ENCODE results near the gene ASB5. TPM values are rescaled to one million over a fixed set of nuclear protein-coding genes. Genes with fewer than 3 reads are reported as not detected.

ASB5 gene
- total and polyA plus RNA-seq, 10 of the 15 experiments (the other 5 are each of a cell fraction or from before 2014, with no cell fraction given), result not detected

DNA sequence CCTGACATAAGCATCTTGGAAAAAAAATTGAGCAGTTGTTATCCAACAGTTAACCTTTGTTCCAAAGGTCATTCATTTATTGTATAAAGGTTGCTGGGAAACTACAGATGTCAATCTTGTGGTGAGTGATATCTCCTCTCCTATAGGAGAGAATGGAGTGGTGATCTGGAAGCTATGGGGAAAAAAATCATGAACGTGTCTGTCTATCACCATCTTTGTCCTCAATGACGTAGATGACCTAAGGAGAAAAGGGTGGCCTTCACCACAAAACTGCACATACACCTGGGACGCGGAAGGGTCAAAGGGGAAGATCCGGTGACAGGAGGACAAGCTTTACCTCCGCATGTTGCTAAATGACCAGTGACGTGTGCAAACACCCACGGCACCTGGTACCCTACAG, 27.3 kb downstream of the ASB5 start:
- BruUV-seq (replicated peaks), result no TSS peak
- SMC1A ChIA-PET (ENCODE audit: uncharacterized antibody, unreplicated experiment), result interaction anchor here (1.0 kb wide), 1 partner anchor 11 kb away, joined by 3 read pairs; no protein-coding TSS in a partner anchor
- DNase-seq (ENCODE audit: low read depth, low spot score), result no peak

More for the DNA sequence above, 27.3 kb downstream of the ASB5 start:
- Histone ChIP-seq H3K27ac (ENCODE audit: control insufficient read depth, insufficient read depth) (no peak overlapping the region), H3K79me2 (ENCODE audit: control insufficient read depth, insufficient read depth, low read length) (no peaks in the 10 kb centered on the region), H3K9ac (ENCODE audit: control insufficient read depth, insufficient read depth, low read length) (no peak overlapping the region), H3K27me3 (replicated peaks in 1 of 2; ENCODE audit: control insufficient read depth in 2 of 2, insufficient read depth in 2 of 2, low read length in 1 of 2) (no peaks in the 10 kb centered on the region), H3K36me3 (ENCODE audit: control insufficient read depth in 2 of 2, insufficient read depth in 2 of 2, low read length in 1 of 2) (no peaks in the 10 kb centered on the region), H3K9me3 (replicated peaks; ENCODE audit: control insufficient read depth, insufficient read depth, low read length) (no peaks in the 10 kb centered on the region), H4K20me1 (ENCODE audit: control insufficient read depth, insufficient read depth) (no peaks in the 10 kb centered on the region), H3K4me1 (ENCODE audit: control insufficient read depth, insufficient read depth, low read length) (no peaks in the 10 kb centered on the region), H3K4me2 (ENCODE audit: control insufficient read depth, insufficient read depth) (no peak overlapping the region), H3K4me3 (no peak overlapping the region), H2AFZ (ENCODE audit: control insufficient read depth, low read depth, low read length) (no peak overlapping the region)
- 54% methylated on average over 8 of the region's 8 CpGs for WGBS (ENCODE audit: insufficient coverage, insufficient replicate concordance, low lambda C conversion rate, missing lambda C conversion rate)
- ATAC-seq (no peak), FAIRE-seq (no peak)
- RAD21 ChIA-PET (ENCODE audit: unreplicated experiment), result no interaction called here
- POLR2A ChIA-PET, result no interaction called here
- in situ Hi-C loops (cut with MboI), result no loop called here
- TF ChIP-seq, protein P1, sequence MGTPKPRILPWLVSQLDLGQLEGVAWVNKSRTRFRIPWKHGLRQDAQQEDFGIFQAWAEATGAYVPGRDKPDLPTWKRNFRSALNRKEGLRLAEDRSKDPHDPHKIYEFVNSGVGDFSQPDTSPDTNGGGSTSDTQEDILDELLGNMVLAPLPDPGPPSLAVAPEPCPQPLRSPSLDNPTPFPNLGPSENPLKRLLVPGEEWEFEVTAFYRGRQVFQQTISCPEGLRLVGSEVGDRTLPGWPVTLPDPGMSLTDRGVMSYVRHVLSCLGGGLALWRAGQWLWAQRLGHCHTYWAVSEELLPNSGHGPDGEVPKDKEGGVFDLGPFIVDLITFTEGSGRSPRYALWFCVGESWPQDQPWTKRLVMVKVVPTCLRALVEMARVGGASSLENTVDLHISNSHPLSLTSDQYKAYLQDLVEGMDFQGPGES (IDR thresholded peaks at IDR 0.05), result no peak
- no peak for TF ChIP-seq SREBF2 (IDR thresholded peaks at IDR 0.05; ENCODE audit: low read length)
- TF ChIP-seq SMC3 (IDR thresholded peaks at IDR 0.05; ENCODE audit: borderline replicate concordance, low read length), result no peak
- no peak for TF ChIP-seq RAD51 (IDR thresholded peaks at IDR 0.05)
- TF ChIP-seq JUNB (IDR thresholded peaks at IDR 0.05), result no peak
- no peak for TF ChIP-seq TCF3 (IDR thresholded peaks at IDR 0.05; ENCODE audit: borderline replicate concordance, insufficient read depth, low read depth, low read length)
- TF ChIP-seq, protein P2, sequence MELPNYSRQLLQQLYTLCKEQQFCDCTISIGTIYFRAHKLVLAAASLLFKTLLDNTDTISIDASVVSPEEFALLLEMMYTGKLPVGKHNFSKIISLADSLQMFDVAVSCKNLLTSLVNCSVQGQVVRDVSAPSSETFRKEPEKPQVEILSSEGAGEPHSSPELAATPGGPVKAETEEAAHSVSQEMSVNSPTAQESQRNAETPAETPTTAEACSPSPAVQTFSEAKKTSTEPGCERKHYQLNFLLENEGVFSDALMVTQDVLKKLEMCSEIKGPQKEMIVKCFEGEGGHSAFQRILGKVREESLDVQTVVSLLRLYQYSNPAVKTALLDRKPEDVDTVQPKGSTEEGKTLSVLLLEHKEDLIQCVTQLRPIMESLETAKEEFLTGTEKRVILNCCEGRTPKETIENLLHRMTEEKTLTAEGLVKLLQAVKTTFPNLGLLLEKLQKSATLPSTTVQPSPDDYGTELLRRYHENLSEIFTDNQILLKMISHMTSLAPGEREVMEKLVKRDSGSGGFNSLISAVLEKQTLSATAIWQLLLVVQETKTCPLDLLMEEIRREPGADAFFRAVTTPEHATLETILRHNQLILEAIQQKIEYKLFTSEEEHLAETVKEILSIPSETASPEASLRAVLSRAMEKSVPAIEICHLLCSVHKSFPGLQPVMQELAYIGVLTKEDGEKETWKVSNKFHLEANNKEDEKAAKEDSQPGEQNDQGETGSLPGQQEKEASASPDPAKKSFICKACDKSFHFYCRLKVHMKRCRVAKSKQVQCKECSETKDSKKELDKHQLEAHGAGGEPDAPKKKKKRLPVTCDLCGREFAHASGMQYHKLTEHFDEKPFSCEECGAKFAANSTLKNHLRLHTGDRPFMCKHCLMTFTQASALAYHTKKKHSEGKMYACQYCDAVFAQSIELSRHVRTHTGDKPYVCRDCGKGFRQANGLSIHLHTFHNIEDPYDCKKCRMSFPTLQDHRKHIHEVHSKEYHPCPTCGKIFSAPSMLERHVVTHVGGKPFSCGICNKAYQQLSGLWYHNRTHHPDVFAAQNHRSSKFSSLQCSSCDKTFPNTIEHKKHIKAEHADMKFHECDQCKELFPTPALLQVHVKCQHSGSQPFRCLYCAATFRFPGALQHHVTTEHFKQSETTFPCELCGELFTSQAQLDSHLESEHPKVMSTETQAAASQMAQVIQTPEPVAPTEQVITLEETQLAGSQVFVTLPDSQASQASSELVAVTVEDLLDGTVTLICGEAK (IDR thresholded peaks at IDR 0.05; ENCODE audit: borderline replicate concordance), result no peak
- no peak for TF ChIP-seq GABPA (IDR thresholded peaks at IDR 0.05; ENCODE audit: low read depth)
- TF ChIP-seq PAX8 (IDR thresholded peaks at IDR 0.05), result no peak
- TF ChIP-seq BCL11A (IDR thresholded peaks at IDR 0.05; ENCODE audit: low read depth, low read length), result no peak
- no peak for TF ChIP-seq ZNF207 (IDR thresholded peaks at IDR 0.05; ENCODE audit: borderline replicate concordance)
- TF ChIP-seq, protein P3, sequence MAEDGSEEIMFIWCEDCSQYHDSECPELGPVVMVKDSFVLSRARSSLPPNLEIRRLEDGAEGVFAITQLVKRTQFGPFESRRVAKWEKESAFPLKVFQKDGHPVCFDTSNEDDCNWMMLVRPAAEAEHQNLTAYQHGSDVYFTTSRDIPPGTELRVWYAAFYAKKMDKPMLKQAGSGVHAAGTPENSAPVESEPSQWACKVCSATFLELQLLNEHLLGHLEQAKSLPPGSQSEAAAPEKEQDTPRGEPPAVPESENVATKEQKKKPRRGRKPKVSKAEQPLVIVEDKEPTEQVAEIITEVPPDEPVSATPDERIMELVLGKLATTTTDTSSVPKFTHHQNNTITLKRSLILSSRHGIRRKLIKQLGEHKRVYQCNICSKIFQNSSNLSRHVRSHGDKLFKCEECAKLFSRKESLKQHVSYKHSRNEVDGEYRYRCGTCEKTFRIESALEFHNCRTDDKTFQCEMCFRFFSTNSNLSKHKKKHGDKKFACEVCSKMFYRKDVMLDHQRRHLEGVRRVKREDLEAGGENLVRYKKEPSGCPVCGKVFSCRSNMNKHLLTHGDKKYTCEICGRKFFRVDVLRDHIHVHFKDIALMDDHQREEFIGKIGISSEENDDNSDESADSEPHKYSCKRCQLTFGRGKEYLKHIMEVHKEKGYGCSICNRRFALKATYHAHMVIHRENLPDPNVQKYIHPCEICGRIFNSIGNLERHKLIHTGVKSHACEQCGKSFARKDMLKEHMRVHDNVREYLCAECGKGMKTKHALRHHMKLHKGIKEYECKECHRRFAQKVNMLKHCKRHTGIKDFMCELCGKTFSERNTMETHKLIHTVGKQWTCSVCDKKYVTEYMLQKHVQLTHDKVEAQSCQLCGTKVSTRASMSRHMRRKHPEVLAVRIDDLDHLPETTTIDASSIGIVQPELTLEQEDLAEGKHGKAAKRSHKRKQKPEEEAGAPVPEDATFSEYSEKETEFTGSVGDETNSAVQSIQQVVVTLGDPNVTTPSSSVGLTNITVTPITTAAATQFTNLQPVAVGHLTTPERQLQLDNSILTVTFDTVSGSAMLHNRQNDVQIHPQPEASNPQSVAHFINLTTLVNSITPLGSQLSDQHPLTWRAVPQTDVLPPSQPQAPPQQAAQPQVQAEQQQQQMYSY (CRISPR knock-in tag; IDR thresholded peaks at IDR 0.05), result no peak
- CTCF ChIA-PET, result no interaction called here
- intact Hi-C loops (cut with micrococcal nuclease; ENCODE audit: unreplicated experiment), result no loop called here
